Fibroblast of lung (primary cell): ENCODE data around the gene CLMN. TPM values are rescaled to one million over a fixed set of nuclear protein-coding genes. Genes with fewer than 3 reads are reported as not detected.

ENCODE experiments used
- DNase-seq, 2 donors: peaks; one replicate each; pipeline versions ENCODE4 v3.0.0 to v3.0.0-alpha.2; 2010; ENCODE audit warnings: low read depth in 2 of 2
- H2AFZ ChIP-seq: 2 replicates; pipeline ENCODE4 v1.5.1; 2012; ENCODE audit warnings: low read length, control low read depth, inconsistent platforms
- H3K27ac ChIP-seq: 2 replicates; pipeline ENCODE4 v1.5.1; 2011; ENCODE audit warnings: low read length, control low read depth; ENCODE audit not compliant: insufficient read depth
- H3K27me3 ChIP-seq: 2 replicates; pipeline ENCODE4 v1.5.1; 2011; ENCODE audit warnings: mild to moderate bottlenecking, low read length; ENCODE audit not compliant: control insufficient read depth, insufficient read depth
- H3K36me3 ChIP-seq: 2 replicates; pipeline ENCODE4 v1.5.1; 2011; ENCODE audit warnings: low read length; ENCODE audit not compliant: control insufficient read depth, insufficient read depth
- H3K4me1 ChIP-seq: 2 replicates; pipeline ENCODE4 v1.5.1; 2011; ENCODE audit warnings: low read length; ENCODE audit not compliant: control insufficient read depth, insufficient read depth; ENCODE audit errors: extremely low read depth
- H3K4me2 ChIP-seq: 2 replicates; pipeline ENCODE4 v1.5.1; 2011; ENCODE audit warnings: low read length, control low read depth; ENCODE audit not compliant: insufficient read depth; ENCODE audit errors: extremely low read depth
- H3K4me3 ChIP-seq, 4 experiments: fragments of 200-600 bp in 1 of 4; sonication (generic) in 1 of 4; replicated peaks in 1 of 4; 2 replicates each; pipeline ENCODE4 v1.5.1; 2011 to 2016; ENCODE audit warnings: low read length in 4 of 4, low read depth in 3 of 4, mild to moderate bottlenecking in 3 of 4, control low read depth in 2 of 4, inconsistent platforms in 1 of 4, mixed read lengths in 1 of 4; ENCODE audit not compliant: insufficient read depth in 1 of 4; ENCODE audit errors: control extremely low read depth in 1 of 4
- H3K79me2 ChIP-seq: 2 replicates; pipeline ENCODE4 v1.5.1; 2012; ENCODE audit warnings: mild to moderate bottlenecking, low read length, inconsistent platforms; ENCODE audit not compliant: control insufficient read depth, insufficient read depth
- H3K9ac ChIP-seq: 2 replicates; pipeline ENCODE4 v1.5.1; 2011; ENCODE audit warnings: mild to moderate bottlenecking, low read length, control low read depth; ENCODE audit not compliant: insufficient read depth
- H3K9me3 ChIP-seq: 2 replicates; pipeline ENCODE4 v1.5.1; 2012; ENCODE audit warnings: low read depth, low read length; ENCODE audit not compliant: control insufficient read depth, insufficient read depth
- H4K20me1 ChIP-seq: 2 replicates; pipeline ENCODE4 v1.5.1; 2011; ENCODE audit warnings: low read length; ENCODE audit not compliant: control insufficient read depth, insufficient read depth; ENCODE audit errors: extremely low read depth
- EZH2 ChIP-seq: IDR thresholded peaks from 2 replicates; pipeline ENCODE4 v1.5.1; 2012; ENCODE audit warnings: low read length, control low read depth, mild to moderate bottlenecking; ENCODE audit errors: missing control alignments
- polyA plus RNA-seq, 2 donors: library from polyadenylated mRNA; depleted of rRNA in 1 of 2; stranded (reverse) in 1 of 2; unstranded in 1 of 2; fragments of >200 nt; gene quantifications; 2 replicates each; pipeline ENCODE4 v1.2.1, GENCODE V29; 2011 to 2012; ENCODE audit warnings: missing spikeins in 1 of 2
- total RNA-seq: library from RNA; depleted of rRNA; stranded (reverse); fragments of >200 nt; gene quantifications from 2 replicates; pipeline ENCODE4 v1.2.1, GENCODE V29; 2014
- TF ChIP-seq, protein P1 (sequence below), 2 donors: IDR thresholded peaks in 1 of 2; conservative IDR thresholded peaks in 1 of 2; 1 replicate in 1 of 2; 2 replicates in 1 of 2; pipeline ENCODE4 v1.5.1; 2011 to 2012; ENCODE audit warnings: low read length in 2 of 2, control low read depth in 1 of 2, inconsistent platforms in 1 of 2, low read depth in 1 of 2, mild to moderate bottlenecking in 1 of 2

The CLMN gene
- total and polyA plus RNA-seq, 2 donors (not counting 1 experiment from before 2014, with no cell fraction given) = 0.83 to 2.7 TPM

DNA sequence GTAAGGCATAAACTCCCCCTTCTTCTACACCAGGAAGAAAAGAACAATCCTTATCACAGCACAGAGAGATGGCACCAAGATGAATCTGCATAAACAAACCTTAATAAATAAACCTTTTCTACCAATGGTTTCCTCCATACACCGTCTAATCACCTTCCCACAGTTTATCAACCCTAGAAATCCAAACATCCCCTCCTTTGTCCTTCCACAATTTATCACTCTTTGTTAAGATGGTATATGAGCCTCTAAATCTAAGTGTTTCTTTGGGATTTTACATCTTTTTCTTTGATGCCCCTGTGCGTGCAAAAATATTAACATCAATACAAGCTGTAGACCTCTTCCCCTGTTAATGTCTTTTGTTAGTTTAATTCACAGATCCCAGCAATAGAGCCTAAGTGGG is 174.9 kb downstream of the CLMN start:
- Histone ChIP-seq H3K9ac (no peak overlapping the region), H3K4me2 (no peak overlapping the region), H3K36me3 (no peaks in the 10 kb centered on the region), H2AFZ (no peak overlapping the region), H3K79me2 (peaks cover 85% of the 10 kb centered on the region), H3K27me3 (no peaks in the 10 kb centered on the region), H3K4me1 (peaks cover 2% of the 10 kb centered on the region), H3K9me3 (no peaks in the 10 kb centered on the region), H3K27ac (no peak overlapping the region), H3K4me3 (no peak overlapping the region), H4K20me1 (no peaks in the 10 kb centered on the region)
- DNase-seq = no peak
- TF ChIP-seq, protein P1, sequence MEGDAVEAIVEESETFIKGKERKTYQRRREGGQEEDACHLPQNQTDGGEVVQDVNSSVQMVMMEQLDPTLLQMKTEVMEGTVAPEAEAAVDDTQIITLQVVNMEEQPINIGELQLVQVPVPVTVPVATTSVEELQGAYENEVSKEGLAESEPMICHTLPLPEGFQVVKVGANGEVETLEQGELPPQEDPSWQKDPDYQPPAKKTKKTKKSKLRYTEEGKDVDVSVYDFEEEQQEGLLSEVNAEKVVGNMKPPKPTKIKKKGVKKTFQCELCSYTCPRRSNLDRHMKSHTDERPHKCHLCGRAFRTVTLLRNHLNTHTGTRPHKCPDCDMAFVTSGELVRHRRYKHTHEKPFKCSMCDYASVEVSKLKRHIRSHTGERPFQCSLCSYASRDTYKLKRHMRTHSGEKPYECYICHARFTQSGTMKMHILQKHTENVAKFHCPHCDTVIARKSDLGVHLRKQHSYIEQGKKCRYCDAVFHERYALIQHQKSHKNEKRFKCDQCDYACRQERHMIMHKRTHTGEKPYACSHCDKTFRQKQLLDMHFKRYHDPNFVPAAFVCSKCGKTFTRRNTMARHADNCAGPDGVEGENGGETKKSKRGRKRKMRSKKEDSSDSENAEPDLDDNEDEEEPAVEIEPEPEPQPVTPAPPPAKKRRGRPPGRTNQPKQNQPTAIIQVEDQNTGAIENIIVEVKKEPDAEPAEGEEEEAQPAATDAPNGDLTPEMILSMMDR (conservative IDR thresholded peaks at IDR 0.05 in 1 of 2, IDR thresholded peaks at IDR 0.05 in 1 of 2; ENCODE audit: low read depth in 1 of 2, low read length in 2 of 2) = no peak
- TF ChIP-seq EZH2 = no peak

DNA sequence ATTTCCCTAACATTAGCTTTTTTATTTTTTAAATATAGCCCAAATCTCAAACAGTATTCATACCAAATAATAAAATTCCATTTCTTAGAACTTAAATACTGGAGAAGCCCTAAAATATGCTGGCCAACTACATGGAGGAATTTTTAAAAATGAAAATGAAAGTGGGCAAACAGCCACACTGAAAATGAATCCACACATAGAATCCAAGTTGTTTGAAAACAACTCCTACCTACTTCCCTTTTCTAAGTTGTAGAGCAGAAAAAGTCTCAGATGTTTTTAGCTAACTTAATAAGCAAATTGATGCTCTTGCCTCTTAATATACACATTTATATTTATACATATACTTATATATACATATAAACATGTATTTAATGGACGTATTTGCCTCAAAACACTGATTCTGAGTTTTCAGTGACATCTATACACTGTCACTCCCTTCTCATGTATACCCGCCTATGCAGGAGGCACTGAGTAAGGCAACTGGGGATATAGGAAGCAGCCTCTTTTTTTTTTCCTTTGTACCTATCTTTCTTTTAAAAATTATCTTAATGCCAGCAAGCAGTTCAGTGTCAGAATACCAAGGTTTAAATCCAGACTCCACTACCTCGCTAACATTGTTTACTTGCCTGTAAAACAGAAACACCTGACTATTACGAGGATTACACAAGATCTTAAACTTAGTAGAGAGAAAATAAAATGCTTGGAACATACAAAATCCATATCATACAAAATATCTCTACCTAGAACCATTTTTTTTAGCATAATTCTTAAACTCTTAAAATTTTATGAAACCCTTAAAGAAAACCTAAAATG is 175.7 kb downstream of the CLMN start:
- H2AFZ ChIP-seq = no peak overlapping the region
- peak in 1 of 2 donors; percentile 57 for DNase-seq
- TF ChIP-seq EZH2 = no peak
- TF ChIP-seq, protein P1 (conservative IDR thresholded peaks at IDR 0.05 in 1 of 2, IDR thresholded peaks at IDR 0.05 in 1 of 2; ENCODE audit: low read depth in 1 of 2, low read length in 2 of 2) = no peak
- H3K4me3 ChIP-seq = peak overlapping the region in 2 of 4 experiments; percentile 24 to 29
- H3K27ac ChIP-seq = no peak overlapping the region
- H3K79me2 ChIP-seq = peaks cover 84% of the 10 kb centered on the region
- H3K4me1 ChIP-seq = peaks cover 2% of the 10 kb centered on the region
- H3K36me3 ChIP-seq = no peaks in the 10 kb centered on the region
- no peaks in the 10 kb centered on the region for H3K9me3 ChIP-seq
- no peak overlapping the region for H3K9ac ChIP-seq
- H3K27me3 ChIP-seq = no peaks in the 10 kb centered on the region
- H3K4me2 ChIP-seq = peak overlapping the region; percentile 78
- H4K20me1 ChIP-seq = no peaks in the 10 kb centered on the region

DNA sequence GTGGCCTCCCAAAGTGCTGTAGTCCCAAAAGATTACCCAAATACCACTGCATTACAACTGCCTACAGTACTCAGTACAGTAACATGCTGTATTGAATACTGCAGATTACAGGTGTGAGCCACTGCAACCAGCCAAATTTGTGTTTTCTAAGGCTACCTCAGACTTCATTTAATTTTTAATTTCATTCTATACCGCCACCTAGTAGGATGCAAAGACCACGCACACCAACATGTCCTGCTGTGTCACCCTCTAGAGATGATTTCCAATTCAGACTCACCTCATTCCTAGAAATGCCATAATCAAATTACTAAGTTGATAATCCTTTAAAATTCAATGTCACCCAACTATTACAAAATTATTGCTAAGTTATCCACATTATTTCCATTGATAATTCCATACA is 177.5 kb downstream of the CLMN start:
- Histone ChIP-seq H3K9me3 (no peaks in the 10 kb centered on the region), H3K4me1 (peaks cover 2% of the 10 kb centered on the region), H3K9ac (no peak overlapping the region), H3K4me2 (no peak overlapping the region), H3K79me2 (peaks cover 70% of the 10 kb centered on the region), H3K27ac (no peak overlapping the region), H3K27me3 (no peaks in the 10 kb centered on the region), H2AFZ (no peak overlapping the region), H3K36me3 (no peaks in the 10 kb centered on the region), H4K20me1 (no peaks in the 10 kb centered on the region), H3K4me3 (no peak overlapping the region)
- TF ChIP-seq, protein P1 (conservative IDR thresholded peaks at IDR 0.05 in 1 of 2, IDR thresholded peaks at IDR 0.05 in 1 of 2; ENCODE audit: low read depth in 1 of 2, low read length in 2 of 2) = no peak
- TF ChIP-seq EZH2 = no peak
- DNase-seq = no peak
